HG02840 (cell line): ENCODE data around the gene HHAT.
"Not testable (repeated sequence)": the region's sequence is repeated elsewhere in the genome, so short reads cannot be mapped to it uniquely, and the experiment has no call there.

Experiments used
- ATAC-seq: cut with Tn5 transposase; IDR thresholded peaks from one replicate; pipeline ENCODE4 v1.9.1; 2021; ENCODE audit warnings: mild to moderate bottlenecking, moderate library complexity, moderate number of reproducible peaks; ENCODE audit not compliant: unreplicated experiment, low FRiP score

HHAT gene

DNA sequence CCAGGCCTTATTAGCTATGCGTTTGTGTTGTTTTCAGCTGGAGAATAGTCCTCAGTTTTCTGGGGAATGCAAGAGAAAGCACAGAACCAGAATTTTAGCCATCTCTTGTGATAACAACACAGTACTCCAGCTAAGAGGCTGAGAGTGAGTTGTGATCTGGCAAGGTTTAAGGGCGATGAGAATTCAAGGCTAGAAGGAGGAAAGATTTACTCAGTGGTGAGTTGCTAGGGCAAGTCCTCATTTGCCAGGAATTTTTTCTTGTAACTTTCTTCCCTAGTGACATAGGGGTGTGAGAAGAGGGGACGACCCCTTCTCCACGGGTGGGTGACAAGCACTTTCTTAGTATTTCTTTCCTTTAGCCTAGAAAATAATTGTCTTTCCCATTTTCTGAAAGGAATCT is 53.2 kb downstream of the HHAT start:
- ATAC-seq: no peak

DNA sequence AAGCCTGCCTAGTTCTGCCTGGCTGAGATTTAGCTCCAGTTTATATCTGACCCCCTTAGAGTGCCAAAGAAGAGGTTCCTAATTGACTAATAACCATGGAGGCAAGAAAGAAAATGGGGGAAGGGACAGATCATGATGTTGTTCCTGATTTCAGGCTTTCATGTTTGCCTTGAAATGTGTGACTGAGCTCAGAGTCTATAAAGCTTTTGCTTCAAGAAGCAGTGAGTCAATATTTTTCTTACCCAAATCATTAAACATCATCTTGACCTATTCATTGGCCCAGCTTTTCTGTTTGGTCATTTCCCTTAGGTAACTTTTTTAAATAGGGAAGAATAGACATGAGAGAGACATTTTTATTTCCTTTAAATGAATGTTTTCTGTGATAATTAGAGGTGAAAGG is 55.9 kb downstream of the HHAT start:
- no peak for ATAC-seq

DNA sequence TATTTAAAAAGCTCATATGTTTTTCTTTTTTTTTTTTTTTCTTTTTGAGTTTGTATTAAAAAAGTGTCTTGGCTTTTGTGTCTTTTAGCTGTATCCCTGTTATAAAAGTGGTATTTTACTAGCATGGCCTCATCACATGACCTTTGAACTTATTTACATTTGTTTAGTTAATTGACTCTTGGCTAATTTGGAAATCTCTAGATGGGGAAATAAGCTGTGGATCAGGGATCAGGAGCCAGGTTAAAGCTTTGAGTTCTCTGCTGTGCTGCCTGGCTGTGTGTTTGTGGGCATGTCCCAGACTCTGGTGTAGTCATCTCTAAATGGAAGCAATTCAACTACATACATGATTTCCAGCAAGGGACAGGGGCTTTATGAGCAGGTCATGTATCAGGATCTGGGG is 56.5 kb downstream of the HHAT start:
- ATAC-seq: no peak

DNA sequence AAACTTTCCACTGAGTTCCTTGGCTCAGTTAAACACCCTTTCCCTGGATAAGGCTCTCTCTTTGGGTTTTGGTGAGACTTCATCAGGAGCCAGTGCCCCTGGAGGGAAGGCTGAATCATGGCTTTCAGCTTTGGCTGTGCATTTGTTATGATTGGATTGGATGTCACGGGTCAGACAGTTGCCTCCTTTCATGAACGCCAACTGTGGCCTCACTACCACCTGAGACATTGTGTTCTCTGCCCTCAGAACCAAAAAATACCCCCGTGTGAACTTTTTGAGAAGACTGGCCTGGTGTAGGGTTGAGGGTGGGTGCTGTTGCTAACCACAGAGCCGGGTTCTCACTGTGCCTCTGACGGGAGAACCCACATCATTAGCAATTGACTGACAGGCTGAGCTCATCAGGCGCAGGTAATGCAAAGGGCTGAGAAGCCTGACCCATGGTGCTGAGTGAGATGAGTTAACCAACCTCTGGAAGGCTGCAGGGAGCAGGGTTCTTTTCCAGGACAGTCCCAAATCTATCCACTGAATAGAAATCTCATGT is 65.6 kb downstream of the HHAT start:
- ATAC-seq: no peak

DNA sequence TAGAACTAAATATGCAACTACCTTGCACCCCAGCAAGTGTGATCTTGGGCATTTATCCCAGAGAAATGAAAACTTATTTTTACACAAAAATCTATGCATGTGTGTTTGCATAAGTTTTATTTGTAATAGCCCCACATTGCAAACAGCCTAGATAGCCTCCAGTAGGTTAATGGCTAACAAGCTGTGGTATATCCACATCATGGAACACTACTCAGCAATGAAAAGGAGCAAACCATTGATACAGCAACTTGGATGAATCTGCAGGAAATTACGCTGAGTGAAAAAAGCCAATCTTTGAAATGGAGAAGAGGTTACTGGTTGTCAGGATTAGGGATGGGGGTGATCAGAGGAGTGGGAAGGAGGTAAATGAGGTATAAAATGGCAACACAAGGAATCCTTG is 67.8 kb downstream of the HHAT start:
- ATAC-seq: no peak

DNA sequence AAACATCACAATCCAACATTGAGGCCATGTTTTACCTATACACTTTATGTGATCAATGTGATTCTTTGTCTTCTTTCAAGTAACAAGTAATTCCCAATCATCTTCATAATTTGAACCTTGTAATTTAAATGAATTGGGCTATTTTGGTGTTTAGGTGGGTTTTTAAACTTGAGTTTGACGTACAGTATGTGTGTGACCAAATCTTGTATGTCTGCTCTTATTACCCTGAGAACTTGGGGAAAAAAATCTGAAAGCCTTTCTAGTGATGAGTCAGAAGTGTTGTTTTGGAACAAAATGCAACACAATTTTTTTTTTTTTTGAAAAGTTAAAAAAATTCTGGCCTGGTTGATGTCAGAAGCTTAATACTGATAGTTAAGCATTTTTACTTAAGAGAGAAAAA is 68.5 kb downstream of the HHAT start:
- ATAC-seq: no peak

DNA sequence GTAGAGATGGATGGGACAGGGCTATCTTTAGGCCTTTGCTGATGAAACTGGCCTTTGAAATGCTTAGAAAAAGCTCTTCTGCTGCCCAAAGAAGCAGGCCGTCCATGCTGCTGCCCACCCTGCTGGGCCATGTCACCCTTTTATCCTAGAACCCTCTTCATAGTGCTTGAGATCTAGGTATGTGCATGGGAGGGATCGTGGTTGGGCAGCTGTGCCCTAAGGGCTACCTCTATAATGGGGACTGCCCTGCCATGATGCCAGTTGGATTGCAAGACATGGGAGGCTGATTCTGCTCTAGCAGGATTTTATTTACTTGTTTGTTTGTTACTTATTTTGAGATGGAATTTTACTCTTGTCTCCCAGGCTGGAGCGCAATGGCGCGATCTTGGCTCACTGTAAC is 69.0 kb downstream of the HHAT start:
- ATAC-seq: no peak

DNA sequence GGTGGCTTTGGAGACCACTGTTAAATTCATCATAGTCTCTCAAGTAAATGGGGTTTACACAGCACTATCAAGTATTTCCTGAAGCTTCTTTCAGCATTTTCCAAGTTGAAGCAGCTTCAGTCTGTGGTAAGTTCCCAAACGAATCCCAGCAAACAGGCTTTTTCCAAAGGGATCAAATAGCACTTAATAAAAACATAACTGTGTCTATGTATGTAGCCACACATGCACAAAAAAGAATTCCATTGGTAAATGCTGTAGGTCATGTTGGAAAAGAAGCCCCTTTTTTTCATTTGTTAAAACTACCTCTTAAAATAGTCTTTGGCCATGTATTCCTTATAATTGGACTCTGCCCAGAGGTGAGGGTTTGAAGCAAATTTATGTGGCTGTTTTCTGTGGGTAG is 69.8 kb downstream of the HHAT start:
- no peak for ATAC-seq

DNA sequence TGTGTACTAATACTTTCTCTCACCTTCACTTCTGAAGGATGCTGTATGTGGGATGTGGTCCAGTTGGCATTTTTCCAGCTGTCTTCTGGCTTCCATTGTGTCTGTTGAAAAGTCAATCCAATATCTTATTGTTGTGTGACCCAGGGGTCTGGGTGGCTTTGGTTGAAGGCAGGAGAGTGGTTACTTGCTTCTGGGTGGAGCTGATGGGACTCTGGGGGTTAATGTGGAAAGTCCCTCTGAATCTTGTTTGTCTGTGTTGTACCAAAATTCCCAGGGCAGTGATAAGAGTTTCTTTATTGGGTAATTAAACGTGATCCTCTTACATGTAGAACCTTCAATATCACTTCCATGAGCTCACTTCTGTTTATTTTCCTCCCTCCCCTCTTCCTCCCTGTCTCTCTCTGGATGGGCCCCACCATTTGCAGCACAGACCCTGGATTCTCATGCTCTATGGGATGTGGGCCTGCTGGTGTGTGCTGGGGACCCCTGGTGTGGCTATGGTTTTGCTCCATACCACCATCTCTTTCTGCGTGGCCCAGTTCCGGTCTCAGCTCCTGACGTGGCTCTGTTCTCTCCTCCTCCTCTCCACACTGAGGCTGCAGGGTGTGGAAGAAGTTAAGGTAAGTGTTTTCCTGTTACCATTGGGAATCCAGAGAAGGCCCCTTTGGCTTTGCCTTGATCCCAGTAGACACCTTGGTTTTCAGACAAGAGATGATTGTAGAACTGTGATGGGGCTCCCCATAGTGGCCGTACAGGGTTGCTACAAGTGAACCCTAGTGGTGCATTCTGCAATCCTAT is 71.5 kb downstream of the HHAT start:
- no peak for ATAC-seq

DNA sequence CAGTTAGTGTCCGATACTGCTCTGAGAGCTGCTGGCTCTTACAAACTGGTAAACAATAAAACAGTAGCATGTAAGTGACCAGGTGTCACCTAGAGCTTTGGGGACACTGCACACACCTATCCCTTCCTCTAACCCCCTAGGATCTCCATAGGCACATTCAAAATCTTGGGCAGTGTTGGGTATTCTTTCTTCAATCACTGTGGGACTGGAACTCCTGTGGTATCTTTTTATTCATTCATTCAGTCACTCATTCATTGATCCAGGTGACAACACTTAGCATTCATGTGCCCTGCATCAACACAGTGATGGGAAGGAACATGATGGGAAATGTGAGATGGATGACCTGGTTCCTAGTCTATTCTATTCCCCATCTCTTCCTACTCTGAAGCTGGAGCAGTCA is 73.9 kb downstream of the HHAT start:
- no peak for ATAC-seq

DNA sequence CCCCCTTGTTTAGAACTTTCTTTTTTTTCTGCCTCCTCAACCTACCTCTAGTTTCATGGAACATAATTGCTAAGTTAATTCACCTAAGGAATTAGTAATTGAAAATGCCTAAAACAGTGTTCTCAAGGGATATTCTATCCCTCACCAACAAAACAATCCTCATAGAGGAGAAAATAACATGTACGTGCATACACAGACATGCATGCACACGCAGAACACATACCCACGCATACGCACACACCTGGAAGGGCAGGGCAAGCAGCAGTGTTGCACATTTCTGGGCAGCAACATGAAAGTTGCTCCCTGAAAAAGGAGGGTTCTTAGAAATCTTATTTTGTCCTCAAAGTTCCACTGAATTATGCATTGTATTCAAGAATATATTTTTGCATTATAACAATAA is 76.6 kb downstream of the HHAT start:
- no peak for ATAC-seq

DNA sequence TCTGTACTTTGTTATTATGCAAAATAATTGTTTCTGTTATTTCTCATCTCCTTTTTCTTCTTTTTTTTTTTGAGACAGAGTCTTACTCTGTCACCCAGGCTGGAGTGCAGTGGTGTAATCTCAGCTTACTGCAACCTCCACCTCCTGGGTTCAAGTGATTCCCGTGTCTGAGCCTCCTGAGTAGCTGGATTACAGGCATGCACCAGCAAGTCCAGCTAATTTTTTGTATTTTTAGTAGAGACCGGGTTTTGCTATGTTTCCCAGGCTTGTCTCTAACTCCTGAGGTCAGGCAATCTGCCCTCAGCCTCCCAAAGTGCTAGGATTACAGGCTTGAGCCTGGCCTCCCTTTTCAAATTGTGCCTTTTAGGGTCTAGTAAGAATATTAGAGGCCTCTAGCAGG is 77.6 kb downstream of the HHAT start:
- not testable (repeated sequence) for ATAC-seq

DNA sequence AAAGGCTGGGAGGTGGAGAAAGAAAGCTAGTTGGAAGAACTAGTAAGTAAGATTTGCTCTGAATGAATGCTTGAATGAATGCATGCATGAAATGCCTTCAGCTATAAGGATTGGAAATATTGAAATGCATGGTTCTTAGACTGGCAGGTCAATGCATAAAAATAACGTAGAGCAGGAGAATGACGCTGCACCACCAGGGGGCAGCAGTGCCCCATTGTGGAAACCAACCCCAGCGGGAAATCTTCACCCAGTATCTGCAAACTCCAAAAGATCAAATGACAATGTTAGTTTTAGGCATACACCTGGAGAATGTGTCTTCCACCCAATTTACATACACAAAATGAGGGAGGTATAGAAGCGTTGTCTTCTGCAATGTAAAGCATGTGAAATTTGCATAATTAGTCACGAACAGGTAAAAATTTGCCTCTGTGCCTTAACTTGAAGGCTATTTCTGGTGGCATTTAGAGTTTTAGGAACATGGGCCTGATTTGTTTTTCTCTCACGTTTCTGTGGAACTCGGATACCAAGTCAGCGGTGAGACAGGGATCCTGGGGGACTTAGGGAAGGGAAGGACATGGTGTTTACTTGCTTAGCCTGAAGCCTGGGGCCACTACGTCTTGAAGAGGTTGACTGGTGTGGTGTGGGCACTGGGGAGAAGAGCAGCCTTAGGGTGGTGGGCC is 78.6 kb downstream of the HHAT start:
- ATAC-seq: no peak

DNA sequence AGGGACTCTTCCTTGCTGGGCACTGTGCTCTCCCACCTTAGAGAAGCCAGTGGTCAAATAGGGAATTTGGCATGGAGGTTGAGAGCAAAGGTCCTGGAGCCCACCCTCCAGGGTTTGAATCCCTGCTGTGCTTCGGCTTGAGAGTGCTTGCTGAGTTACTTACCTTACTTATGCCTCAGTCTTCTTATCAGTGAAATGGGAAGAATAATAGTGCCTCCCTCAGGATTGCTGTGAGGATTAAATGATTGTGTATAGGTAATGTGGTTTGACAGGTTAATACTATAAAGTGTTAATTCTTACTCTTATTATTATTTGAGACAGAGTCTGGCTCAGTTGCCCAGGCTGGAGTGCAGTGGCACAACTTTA is 79.2 kb downstream of the HHAT start:
- no peak for ATAC-seq

DNA sequence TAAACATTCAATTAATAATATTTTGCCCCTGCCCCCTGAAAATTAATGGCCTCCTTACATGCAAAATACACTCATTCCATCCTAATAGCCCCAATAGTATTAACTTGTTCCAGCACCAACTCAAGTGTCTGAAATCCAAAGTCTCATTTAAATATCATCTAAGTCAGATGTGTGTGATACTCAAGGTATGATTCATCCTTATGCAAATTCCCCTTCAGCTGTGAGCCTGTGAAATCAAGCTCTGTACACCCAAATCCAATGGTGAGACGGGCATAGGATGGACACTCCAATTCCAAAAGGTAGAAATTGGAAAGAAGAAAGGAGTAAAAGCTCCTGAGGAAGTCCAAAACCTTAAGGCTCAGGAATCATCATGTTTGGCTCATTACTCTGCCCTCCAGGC is 83.5 kb downstream of the HHAT start:
- no peak for ATAC-seq

DNA sequence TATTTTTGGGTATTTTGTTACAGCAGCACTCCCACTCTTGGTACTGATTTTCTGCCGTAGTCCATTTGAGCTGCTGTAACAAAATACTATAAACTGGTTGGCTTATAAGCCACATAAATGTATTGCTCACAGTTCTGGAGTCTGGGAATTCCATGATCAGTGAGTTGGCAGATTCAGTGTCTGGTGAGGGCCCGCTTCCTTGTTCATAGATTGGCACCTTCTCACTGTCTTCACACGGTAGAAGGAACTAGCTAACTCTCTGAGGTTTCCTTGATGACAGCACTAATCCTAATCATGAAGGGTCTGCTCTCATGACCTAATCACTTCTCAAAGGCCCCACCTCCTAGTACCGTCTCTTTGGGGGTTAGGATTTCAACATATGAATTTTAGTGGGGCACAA is 85.2 kb downstream of the HHAT start:
- ATAC-seq: no peak

DNA sequence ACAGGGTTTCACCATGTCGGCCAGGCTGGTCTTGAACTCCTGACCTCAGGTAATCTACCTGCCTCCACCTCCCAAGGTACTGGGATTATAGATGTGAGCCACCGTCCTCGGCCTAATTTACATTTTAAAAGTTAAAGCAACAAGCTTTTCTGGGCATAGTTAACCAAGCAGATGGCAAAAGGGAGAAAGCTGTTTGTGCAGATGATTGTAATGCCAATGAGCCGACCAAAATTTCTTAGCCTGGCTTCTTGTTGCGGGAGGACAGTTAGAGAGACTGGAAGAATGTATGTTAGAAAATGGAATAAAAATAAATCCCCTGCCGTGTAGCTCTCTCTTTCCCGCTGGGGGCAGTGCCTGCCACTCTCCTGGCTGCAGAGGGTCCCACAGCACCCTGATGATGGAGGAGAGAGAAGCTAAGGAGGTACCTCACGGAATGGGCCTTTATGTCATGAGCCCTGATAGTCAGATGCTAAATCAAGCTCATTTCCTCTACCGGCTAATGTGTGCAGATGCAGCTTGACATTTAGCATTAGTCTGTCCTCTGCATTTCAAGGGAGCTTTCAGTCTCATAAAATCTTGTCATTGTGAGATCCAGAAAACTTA is 87.2 kb downstream of the HHAT start:
- ATAC-seq: no peak

DNA sequence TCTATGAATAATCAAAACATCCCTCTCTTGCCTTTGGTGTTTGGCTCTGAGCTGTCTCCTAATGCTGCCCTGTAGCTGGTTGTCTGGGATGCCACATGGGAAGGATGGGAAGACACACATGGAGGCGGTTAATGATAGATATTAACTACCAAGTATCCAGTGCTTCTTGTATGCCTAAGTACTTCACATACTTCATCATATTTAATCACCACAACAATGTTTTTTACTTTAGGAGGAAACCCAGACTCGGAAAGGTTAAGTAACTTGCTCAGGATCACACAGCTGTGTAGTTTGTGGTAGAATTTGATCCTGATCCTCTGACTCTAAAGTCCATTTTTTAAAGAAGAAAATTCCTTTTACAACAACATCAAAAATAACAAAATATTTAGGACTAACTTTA is 88.0 kb downstream of the HHAT start:
- ATAC-seq: no peak

DNA sequence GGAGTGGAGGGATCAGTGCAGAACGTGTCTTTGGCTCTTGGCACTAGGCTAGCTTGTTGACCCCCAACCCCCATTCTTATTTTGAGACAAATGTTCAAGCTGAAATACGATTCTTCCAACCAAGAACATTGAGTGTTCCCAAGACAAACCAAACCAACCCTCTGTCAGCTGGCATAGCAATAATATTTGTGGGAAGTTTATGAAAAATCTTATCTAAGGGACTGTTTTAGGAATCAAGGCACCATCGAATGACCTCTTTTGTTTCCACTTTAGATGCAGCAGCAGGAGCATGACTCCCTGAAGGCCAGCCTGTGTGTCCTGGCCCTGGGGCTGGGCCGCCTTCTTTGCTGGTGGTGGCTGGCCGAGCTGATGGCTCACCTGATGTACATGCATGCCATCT is 89.2 kb downstream of the HHAT start:
- ATAC-seq: no peak

DNA sequence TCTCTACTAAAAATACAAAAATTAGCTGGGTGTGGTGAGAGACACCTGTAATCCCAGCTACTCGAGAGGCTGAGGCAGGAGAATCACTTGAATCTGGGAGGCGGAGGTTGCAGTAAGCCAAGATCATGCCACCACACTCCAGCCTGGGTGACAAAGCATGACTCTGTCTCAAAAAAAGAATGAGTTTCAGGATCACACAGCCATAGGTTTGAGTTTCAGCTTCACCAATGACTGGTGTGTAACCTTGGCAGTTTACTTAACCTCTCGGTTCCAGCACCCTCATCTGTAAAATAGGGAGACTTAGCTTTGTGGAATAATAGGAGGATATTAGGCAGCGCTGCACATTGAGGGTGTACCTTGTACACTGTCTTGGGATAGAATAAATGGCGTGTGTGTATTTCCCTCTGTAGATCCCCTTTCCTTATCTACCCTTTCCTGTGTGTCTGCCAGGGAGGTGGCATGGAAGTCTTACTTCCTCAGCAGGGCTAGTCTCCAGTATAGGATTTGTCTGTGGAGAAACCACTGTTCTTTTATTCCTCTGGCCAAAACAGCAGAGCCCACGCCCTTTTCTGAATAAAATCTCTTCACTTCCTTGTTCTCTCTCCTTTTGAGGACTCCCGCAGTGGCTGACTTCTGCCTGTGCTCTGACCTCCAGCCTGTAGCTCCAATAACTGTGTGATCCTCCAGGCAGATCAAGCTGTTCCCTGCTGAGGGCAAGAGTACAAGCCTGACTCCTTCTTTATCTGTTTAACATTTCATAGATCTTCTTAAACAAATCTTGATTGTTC is 90.4 kb downstream of the HHAT start:
- no peak for ATAC-seq

DNA sequence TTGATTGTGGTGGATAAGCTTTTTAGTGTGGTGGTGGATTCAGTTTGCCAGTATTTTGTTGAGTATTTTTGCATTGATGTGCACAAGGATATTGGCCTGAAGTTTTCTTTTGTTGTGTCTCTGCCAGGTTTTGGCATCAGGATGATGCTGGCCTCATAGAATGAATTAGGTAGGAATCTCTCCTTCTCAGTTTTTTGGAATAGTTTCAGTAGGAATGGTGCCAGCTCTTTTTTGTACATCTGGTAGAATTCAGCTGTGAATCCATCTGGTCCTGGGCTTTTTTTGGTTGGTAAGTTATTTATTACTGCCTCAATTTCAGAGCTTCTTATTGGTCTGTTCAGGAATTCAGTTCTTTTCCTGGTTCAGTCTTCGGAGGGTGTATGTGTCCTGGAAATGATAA is 98.0 kb downstream of the HHAT start:
- not testable (repeated sequence) for ATAC-seq
